ENCODE results near the gene PRSS33. TPM values are rescaled to one million over a fixed set of nuclear protein-coding genes. Genes with fewer than 3 reads are reported as not detected.

Gene PRSS33
- total RNA-seq, 2 experiments from 2014 or later = not detected

DNA sequence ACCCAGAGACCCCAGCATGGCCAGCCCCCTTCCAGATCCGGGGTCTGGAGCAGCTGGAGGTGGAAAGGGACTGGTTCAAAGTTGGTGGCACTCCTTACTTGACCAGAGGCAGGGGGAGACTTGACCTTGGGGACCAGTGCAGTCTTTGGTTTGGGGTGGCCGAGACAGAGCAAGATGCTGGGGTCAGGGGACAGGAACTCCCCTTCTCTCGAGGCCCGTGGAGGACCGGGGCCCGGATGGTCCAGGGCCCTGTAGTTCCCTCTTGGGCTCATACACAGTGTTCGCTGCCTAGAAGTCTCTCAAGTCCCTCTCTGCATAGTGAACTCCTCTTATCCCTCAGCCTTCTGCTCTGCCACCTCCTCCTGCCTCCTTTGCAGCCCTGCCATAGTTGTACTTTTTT, 601 bp upstream of the PRSS33 start:
- Mint-ChIP-seq H3K9me3 (ENCODE audit: insufficient read depth) (no peaks in the 10 kb centered on the region), H3K4me1 (ENCODE audit: low read depth) (peaks cover 17% of the 10 kb centered on the region), H3K27ac (no peak overlapping the region), H3K27me3 (ENCODE audit: low read depth) (peaks cover 12% of the 10 kb centered on the region), H3K4me3 (no peak overlapping the region), H3K36me3 (ENCODE audit: low read depth) (no peaks in the 10 kb centered on the region)
- DNase-seq = no peak
- no peak for ATAC-seq
- CTCF ChIA-PET = interaction anchor here (1.5 kb wide), 1 partner anchor 81 kb away, joined by 3 read pairs; no protein-coding TSS in a partner anchor
- POLR2A ChIA-PET = interaction anchor here (0.7 kb wide), 1 partner anchor 10 kb away, joined by 3 read pairs; no protein-coding TSS in a partner anchor

DNA sequence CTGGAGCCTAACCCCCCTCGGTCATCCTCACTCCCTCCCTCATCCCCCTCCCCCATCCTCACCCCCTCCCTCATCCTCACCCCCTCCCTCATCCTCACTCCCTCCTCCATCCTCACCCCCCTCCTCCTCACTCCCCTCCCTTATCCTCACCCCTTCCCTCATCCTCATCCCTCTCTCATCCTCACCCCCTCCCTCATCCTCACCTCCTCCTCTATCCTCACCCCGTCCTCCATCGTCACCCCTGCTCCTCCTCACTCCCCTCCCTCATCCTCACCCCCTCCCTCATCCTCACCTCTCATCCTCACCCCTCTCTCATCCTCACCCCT, 571 bp downstream of the PRSS33 start:
- H3K4me3 Mint-ChIP-seq = no peak overlapping the region
- no peak for ATAC-seq
- CTCF ChIA-PET = interaction anchor here (1.5 kb wide), 1 partner anchor 82 kb away, joined by 3 read pairs; no protein-coding TSS in a partner anchor

DNA sequence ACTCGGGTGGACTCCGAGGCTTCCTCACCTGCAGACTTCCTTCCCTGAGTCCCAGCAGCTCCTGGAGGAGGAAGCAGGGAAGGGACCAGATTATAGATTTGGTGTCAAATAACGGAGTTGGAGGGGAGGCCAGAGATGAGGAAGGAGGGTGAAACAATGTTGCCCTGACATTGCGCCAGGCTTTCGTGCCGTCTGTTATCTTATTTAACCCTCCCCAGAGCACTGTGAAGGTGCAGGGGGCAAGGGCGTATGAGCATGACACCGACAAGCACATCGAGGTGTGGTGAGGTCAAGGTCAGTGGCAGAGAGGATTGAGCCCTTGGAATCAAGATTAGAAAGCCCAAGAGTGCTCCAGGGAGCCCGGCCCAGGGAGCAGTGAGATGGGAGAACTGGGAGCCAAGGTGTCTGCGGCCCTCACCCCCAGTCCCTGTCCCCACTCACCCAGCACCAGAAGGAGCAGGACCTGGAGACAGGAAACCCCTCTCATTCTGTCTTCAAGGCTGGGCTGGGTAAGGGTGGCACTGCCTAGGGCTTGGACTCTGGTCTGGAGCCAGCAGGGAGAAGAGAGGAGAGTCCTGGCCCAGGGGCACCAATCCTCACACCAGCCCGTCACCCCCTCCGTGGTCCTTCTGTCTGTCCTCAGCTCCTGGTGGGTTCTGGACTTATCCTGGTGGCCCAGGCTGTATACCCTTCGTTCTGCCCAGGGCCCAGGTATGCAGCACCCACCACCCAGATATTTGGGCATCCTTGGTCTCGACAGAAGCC, 1.1 kb downstream of the PRSS33 start:
- no peak for ATAC-seq
- Mint-ChIP-seq H3K36me3 (ENCODE audit: low read depth) (no peaks in the 10 kb centered on the region), H3K4me1 (ENCODE audit: low read depth) (peaks cover 17% of the 10 kb centered on the region), H3K27me3 (ENCODE audit: low read depth) (peaks cover 10% of the 10 kb centered on the region), H3K27ac (no peak overlapping the region), H3K4me3 (peak overlapping the region; percentile 25), H3K9me3 (ENCODE audit: insufficient read depth) (no peaks in the 10 kb centered on the region)
- POLR2A ChIA-PET = no interaction called here
- no peak for DNase-seq
- CTCF ChIA-PET = interaction anchor here (1.5 kb wide), 1 partner anchor 82 kb away, joined by 3 read pairs; no protein-coding TSS in a partner anchor

More for the DNA sequence above, 571 bp downstream of the PRSS33 start:
- H3K4me1 Mint-ChIP-seq (ENCODE audit: low read depth) = peaks cover 17% of the 10 kb centered on the region
- no peak overlapping the region for H3K27ac Mint-ChIP-seq
- H3K27me3 Mint-ChIP-seq (ENCODE audit: low read depth) = peaks cover 12% of the 10 kb centered on the region
- POLR2A ChIA-PET = no interaction called here
- no peak for DNase-seq
- H3K9me3 Mint-ChIP-seq (ENCODE audit: insufficient read depth) = no peaks in the 10 kb centered on the region
- no peaks in the 10 kb centered on the region for H3K36me3 Mint-ChIP-seq (ENCODE audit: low read depth)

DNA sequence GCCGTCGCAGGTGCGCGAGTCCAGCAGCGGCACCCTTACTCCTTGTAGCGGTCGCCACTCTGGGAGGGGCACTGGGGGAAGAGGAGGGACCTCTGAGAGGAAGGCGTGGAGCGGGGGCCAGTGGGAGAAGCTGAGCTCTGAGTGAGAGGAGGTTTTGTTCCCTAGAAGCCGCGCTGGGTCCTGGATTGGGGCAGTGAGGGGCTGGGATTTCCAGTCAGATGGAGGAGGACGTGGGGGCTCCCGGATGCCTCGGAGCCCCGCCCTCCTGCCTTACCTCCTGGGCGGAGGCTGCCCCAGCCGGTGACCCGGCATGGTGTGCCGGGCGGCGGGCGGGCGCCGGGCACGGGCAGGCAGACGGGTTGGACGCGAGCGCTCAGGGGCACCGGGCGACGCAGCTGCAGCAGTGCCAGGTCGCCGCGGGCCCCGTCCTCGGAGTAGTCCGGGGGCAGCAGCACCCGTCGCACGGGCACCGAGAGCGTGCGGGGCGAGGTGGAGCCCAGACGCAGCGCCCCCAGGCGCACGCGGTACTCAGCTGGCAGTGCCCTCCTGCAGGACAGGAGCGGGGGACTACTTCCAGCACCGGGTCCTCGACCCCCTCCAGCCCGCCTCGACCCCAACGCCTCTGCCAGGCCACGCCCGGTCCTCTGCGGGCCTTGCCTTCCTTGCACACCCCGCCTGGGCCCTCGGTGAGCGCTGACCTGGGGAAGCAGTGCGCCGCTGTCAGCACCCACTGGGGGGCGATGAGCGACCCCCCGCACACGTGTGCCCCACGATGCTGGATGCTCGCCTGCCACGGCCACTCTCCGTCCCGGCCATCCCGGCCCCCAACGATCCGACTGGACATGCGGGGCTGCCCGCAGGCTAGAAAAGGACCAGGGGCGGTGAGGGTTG, 2.0 kb downstream of the PRSS33 start:
- H3K27me3 Mint-ChIP-seq (ENCODE audit: low read depth) = peaks cover 8% of the 10 kb centered on the region
- ATAC-seq (peak; percentile 69), DNase-seq (no peak)
- H3K27ac Mint-ChIP-seq = peak overlapping the region; percentile 72
- ChIA-PET CTCF (interaction anchor here (1.3 kb wide), 1 partner anchor 54 kb away, joined by 3 read pairs; no protein-coding TSS in a partner anchor), POLR2A (interaction anchor here (0.9 kb wide), 1 partner anchor 32 kb away, joined by 5 read pairs; no protein-coding TSS in a partner anchor)
- H3K36me3 Mint-ChIP-seq (ENCODE audit: low read depth) = no peaks in the 10 kb centered on the region
- H3K4me3 Mint-ChIP-seq = peak overlapping the region; percentile 69
- H3K9me3 Mint-ChIP-seq (ENCODE audit: insufficient read depth) = no peaks in the 10 kb centered on the region
- H3K4me1 Mint-ChIP-seq (ENCODE audit: low read depth) = peaks cover 20% of the 10 kb centered on the region

DNA sequence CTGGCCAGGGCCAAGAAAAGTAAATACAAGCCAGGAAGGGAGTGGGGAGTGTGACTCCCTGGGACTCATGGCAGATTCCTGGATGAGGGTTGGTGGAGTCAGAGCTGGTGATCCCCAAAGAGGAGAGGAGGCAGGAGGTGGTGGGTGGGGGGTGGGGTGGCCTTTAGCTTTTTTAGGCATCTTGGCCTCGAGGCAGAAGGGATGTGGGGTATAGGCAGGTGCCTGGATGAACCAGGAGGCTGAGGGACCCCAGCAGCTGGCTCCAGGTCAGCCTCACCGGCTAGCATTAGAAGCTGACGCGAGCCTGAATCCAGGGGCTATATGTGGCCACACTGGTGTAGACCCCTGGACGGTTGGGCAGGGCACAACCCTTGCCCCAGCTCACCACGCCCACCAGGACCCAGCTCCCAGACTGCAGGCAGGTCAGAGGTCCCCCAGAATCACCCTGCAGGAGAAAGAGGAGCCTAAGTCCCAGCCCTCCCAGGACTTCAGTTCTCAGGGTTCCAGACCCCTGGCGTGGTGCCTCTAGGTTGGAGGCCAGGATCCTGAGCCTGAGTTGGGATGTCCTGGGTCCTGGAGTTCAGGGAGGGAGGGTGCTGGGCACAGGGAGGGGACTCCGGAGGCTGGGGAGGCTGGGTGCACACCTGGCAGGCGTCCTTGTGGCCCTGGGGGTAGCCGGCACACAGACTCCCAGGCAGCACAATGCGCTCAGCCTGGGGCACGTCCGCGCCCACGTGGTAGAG, 2.8 kb downstream of the PRSS33 start:
- peaks cover 7% of the 10 kb centered on the region for H3K27me3 Mint-ChIP-seq (ENCODE audit: low read depth)
- POLR2A ChIA-PET = interaction anchor here (0.9 to 1.0 kb wide), 2 partner anchors 31 to 84 kb away, joined by 4 to 5 read pairs; no protein-coding TSS in a partner anchor
- ATAC-seq = peak; percentile 40

DNA sequence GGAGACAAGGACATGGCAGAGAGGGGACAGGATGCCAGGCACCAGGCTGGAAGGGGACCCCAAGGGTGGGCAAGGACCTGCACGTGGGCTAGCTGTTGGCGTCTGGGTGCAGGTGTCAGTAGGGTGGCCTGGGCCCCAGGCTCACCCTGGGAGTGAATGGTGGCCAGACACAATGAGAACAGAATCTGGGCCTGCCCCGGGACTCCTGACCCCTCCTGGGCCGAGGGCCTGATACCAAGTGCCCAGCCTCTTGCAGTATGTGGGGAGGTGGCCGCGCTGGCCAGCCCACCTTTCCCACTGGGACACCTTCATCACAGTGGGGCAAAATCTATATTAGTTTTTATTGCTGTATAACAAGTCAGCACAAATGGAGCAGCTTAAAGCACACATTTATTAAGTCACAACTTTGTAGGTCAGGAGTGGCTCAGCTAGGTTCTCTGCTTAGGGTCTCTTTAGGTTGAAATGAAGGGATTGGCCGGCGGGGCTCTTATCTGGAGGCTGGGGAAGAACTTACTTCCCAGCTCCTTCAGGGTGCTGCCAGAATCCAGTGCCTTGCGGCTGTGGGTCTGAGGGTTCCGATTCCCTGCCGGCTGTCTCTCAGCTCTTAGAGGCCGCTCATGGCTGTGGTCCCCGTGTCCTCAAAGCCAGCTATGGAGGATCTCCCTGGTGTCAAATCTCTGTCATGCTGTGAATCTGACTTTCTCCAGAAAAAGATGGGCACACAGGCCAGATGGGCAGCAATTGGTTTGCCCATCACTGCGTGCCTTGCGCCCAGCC, 3.6 kb downstream of the PRSS33 start:
- H3K27ac Mint-ChIP-seq = no peak overlapping the region
- DNase-seq (no peak), ATAC-seq (no peak)
- ChIA-PET POLR2A (interaction anchor here (0.9 to 1.0 kb wide), 2 partner anchors 31 to 84 kb away, joined by 4 to 5 read pairs; no protein-coding TSS in a partner anchor), CTCF (interaction anchor here (1.3 kb wide), 2 partner anchors 17 to 143 kb away, joined by 3 to 4 read pairs; no protein-coding TSS in a partner anchor)
- H3K4me1 Mint-ChIP-seq (ENCODE audit: low read depth) = peaks cover 26% of the 10 kb centered on the region
- no peak overlapping the region for H3K4me3 Mint-ChIP-seq
- H3K27me3 Mint-ChIP-seq (ENCODE audit: low read depth) = peaks cover 6% of the 10 kb centered on the region
- no peaks in the 10 kb centered on the region for H3K9me3 Mint-ChIP-seq (ENCODE audit: insufficient read depth)
- H3K36me3 Mint-ChIP-seq (ENCODE audit: low read depth) = no peaks in the 10 kb centered on the region

More for the DNA sequence above, 2.8 kb downstream of the PRSS33 start:
- H3K9me3 Mint-ChIP-seq (ENCODE audit: insufficient read depth) = no peaks in the 10 kb centered on the region
- peak overlapping the region; percentile 69 for H3K4me3 Mint-ChIP-seq
- H3K27ac Mint-ChIP-seq = peak overlapping the region; percentile 72
- H3K4me1 Mint-ChIP-seq (ENCODE audit: low read depth) = peaks cover 22% of the 10 kb centered on the region
- no peak for DNase-seq
- no peaks in the 10 kb centered on the region for H3K36me3 Mint-ChIP-seq (ENCODE audit: low read depth)
- CTCF ChIA-PET = interaction anchor here (1.3 kb wide), 3 partner anchors 18 to 142 kb away, joined by 3 to 4 read pairs (median 3); no protein-coding TSS in a partner anchor

DNA sequence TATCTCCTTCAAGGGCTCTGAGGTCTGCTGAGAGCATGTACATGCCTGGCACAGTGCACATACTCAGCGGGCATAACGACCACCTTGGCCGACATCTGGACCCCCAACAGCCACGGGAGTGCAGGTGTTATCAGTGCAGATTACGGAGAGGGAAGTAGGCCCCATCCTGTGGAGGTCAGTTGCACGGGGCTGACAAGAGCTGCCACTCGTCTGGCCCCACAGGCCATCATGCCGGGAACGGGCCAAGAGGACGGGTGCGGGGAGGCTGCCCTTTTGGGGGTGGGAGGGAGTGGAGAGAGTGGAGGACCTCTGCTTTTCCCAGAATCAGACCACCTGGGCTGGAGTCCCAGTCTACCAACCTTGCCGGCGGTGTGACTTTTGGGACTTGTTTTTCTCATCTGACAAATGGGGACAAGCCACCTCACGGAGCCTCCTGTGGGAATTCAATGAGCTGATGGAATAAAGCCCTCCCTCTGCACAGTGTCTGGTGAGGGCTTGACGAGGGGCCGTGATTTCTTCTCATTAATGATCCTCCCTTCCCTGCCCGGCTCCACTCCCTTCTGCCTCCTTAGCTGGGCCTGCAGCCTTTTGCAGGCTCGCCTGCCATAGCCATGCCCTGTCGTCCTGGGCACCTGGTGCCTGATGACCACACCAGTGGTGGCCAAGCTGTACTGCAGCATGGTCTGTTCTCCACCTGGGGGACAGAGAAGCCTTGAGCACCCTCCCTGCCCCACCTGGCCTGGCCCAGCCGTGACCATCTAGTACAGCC, 4.6 kb downstream of the PRSS33 start:
- H3K4me3 Mint-ChIP-seq = no peak overlapping the region
- H3K4me1 Mint-ChIP-seq (ENCODE audit: low read depth) = peaks cover 31% of the 10 kb centered on the region
- ChIA-PET POLR2A (no interaction called here), CTCF (no interaction called here)
- H3K9me3 Mint-ChIP-seq (ENCODE audit: insufficient read depth) = no peaks in the 10 kb centered on the region
- peaks cover 5% of the 10 kb centered on the region for H3K36me3 Mint-ChIP-seq (ENCODE audit: low read depth)
- ATAC-seq = no peak
- peaks cover 6% of the 10 kb centered on the region for H3K27me3 Mint-ChIP-seq (ENCODE audit: low read depth)
- H3K27ac Mint-ChIP-seq = no peak overlapping the region
- DNase-seq = no peak

DNA sequence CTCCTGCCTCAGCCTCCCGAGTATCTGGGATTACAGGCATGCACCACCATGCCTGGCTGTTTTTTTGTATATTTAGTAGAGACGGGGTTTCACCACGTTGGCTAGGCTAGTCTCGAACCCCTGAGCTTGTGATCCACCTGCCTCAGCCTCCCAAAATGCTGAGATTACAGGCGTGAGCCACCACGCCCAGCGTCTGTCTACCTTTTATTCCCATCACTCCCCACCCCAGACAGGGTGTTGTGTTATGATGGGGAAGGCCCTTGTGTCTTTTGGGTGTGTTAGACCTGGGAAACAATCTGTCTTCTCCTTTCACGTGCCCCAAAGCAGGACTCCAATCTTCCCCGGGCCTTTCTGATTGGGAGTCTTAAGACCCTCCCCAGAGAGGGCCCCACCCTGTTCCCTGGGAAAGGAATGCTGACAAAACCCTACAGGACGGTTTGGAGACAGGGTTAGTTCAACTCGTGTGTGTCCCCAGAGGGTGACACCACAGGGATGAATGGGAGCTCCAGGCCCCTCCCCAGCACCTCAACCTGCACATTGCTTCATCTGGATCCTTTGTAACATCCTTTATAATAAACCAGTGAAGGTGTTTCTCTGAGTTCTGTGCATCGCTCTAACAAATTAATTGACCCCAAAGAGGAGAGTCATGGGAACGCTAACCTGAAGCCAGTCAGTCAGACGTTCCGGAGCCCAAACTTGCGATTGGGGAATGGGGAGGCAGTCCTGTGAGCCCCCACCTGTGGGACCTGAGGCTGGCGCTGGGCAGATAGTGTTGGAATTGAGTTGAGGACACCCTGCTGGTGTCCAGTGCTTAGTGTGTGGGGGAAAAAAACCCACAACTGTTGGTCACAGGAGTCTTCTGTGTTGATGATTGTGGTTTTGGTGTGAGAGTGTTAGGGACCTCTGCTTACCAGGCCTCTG, 7.1 kb downstream of the PRSS33 start:
- Mint-ChIP-seq H3K36me3 (ENCODE audit: low read depth) (peaks cover 6% of the 10 kb centered on the region), H3K4me3 (peak overlapping the region; percentile 15), H3K4me1 (ENCODE audit: low read depth) (peaks cover 36% of the 10 kb centered on the region), H3K27ac (peak overlapping the region; percentile 43), H3K27me3 (ENCODE audit: low read depth) (no peaks in the 10 kb centered on the region), H3K9me3 (ENCODE audit: insufficient read depth) (no peaks in the 10 kb centered on the region)
- DNase-seq (no peak), ATAC-seq (no peak)
- ChIA-PET CTCF (no interaction called here), POLR2A (no interaction called here)

DNA sequence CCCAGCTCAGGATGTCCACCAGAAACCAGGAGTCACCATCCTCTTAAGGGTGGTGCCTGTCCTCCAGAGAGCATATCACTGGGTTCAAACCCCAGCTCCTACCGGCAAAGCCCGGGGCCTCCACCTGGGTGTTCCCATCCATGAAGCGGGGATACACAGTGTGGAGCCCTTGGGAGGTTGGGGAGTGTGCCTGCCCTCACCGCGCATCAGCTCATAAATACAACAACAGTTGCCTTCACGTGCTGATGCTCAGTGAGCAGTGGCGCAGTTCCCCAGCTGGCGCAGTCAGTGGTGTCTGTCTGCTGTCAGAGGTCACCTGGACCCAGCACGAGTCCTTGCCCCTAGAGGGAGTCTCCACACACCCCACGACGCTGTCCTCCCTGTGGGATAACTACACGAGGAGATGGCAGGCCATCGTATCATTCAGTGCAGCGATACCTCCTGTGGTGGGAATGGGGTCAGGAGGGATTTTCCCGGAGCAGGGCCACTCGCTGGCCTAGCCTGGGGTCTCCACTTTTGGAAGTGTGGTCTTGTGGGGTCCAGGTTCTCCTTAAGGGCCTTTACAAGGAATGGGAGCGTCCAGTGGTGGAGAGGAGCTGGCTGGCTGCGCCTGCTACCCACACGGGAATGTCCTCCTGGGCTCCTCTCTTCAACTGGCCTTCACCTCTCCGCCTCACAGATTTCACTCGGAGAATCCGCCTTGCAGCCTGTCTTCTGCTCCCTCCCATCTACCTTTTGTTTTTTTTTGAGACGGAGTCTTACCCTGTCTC, 8.0 kb downstream of the PRSS33 start:
- CTCF ChIA-PET = interaction anchor here (1.4 kb wide), 1 partner anchor 89 kb away, joined by 5 read pairs; no protein-coding TSS in a partner anchor
- Mint-ChIP-seq H3K27ac (peak overlapping the region; percentile 97), H3K4me3 (peak overlapping the region; percentile 96), H3K4me1 (ENCODE audit: low read depth) (peaks cover 37% of the 10 kb centered on the region), H3K36me3 (ENCODE audit: low read depth) (peaks cover 6% of the 10 kb centered on the region), H3K27me3 (ENCODE audit: low read depth) (no peaks in the 10 kb centered on the region), H3K9me3 (ENCODE audit: insufficient read depth) (no peaks in the 10 kb centered on the region)
- DNase-seq (no peak), ATAC-seq (no peak)
- POLR2A ChIA-PET = interaction anchor here (8.4 kb wide), 1 partner anchor 27 kb away, joined by 60 read pairs; the partner anchor contains the start of gene SRRM2

Data from activated CD8-positive, alpha-beta T cell treated with anti-CD3 and anti-CD28 coated beads, Interleukin-2, amount 10 ng/mL, durations not matched to agents 7 days and 5 days (primary cell).